ENCODE measurements around the gene ZBTB2.

Gene ZBTB2

DNA sequence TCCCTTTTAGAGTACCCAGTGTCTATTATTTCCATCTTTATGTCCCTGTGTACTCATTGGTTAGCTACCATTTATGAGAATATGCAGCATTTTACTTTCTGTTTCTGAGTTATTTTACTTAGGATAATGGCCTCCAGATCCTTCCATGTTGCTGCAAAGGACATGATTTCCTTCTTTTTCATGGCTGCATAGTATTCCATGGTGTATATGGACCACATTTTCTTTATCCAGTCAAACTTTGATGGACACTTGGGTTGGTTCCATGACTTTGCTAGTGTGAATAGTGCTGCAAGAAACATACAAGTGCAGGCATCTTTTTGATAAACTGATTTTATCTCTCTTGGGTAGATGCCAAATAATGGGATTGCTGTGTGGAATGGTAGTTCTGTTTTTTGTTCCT is 55.4 kb downstream of the ZBTB2 start:
- TF ChIP-seq, protein P1, sequence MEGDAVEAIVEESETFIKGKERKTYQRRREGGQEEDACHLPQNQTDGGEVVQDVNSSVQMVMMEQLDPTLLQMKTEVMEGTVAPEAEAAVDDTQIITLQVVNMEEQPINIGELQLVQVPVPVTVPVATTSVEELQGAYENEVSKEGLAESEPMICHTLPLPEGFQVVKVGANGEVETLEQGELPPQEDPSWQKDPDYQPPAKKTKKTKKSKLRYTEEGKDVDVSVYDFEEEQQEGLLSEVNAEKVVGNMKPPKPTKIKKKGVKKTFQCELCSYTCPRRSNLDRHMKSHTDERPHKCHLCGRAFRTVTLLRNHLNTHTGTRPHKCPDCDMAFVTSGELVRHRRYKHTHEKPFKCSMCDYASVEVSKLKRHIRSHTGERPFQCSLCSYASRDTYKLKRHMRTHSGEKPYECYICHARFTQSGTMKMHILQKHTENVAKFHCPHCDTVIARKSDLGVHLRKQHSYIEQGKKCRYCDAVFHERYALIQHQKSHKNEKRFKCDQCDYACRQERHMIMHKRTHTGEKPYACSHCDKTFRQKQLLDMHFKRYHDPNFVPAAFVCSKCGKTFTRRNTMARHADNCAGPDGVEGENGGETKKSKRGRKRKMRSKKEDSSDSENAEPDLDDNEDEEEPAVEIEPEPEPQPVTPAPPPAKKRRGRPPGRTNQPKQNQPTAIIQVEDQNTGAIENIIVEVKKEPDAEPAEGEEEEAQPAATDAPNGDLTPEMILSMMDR (IDR thresholded peaks at IDR 0.05; ENCODE audit: low read depth, low read length, missing control alignments), result no peak
- Histone ChIP-seq H3K36me3 (replicated peaks) (peaks cover 54% of the 10 kb centered on the region), H3K4me3 (ENCODE audit: low read depth, low read length) (no peak overlapping the region), H3K27ac (no peak overlapping the region), H3K27me3 (replicated peaks) (no peaks in the 10 kb centered on the region)
- no peak for DNase-seq
- in situ Hi-C loops (cut with HindIII; ENCODE audit: low pct_ligation_motif_present, low sequenced_read_pairs), result no loop called here

- Histone ChIP-seq H3K36me3 (replicated peaks) (peaks cover 20% of the 10 kb centered on the region), H3K27ac (no peak overlapping the region), H3K4me3 (ENCODE audit: low read depth, low read length) (no peak overlapping the region), H3K27me3 (replicated peaks) (no peaks in the 10 kb centered on the region)
- peak; percentile 29 for DNase-seq
- in situ Hi-C loops (cut with HindIII; ENCODE audit: low pct_ligation_motif_present, low sequenced_read_pairs), result no loop called here
- TF ChIP-seq, protein P1 (IDR thresholded peaks at IDR 0.05; ENCODE audit: low read depth, low read length, missing control alignments), result no peak
These were observed 61.1 kb downstream of the ZBTB2 start for GRCh38 chr6:151330130-151330696.

GRCh38 chr6:151327101-151327500 is 64.3 kb downstream of the ZBTB2 start:
- DNase-seq, result no peak
- H3K36me3 ChIP-seq (replicated peaks), result peaks cover 11% of the 10 kb centered on the region
- H3K27me3 ChIP-seq (replicated peaks), result no peaks in the 10 kb centered on the region
- in situ Hi-C loops (cut with HindIII; ENCODE audit: low pct_ligation_motif_present, low sequenced_read_pairs), result no loop called here
- H3K27ac ChIP-seq, result peak overlapping the region; percentile 88
- TF ChIP-seq, protein P1 (IDR thresholded peaks at IDR 0.05; ENCODE audit: low read depth, low read length, missing control alignments), result no peak
- H3K4me3 ChIP-seq (ENCODE audit: low read depth, low read length), result peak overlapping the region; percentile 76

DNA sequence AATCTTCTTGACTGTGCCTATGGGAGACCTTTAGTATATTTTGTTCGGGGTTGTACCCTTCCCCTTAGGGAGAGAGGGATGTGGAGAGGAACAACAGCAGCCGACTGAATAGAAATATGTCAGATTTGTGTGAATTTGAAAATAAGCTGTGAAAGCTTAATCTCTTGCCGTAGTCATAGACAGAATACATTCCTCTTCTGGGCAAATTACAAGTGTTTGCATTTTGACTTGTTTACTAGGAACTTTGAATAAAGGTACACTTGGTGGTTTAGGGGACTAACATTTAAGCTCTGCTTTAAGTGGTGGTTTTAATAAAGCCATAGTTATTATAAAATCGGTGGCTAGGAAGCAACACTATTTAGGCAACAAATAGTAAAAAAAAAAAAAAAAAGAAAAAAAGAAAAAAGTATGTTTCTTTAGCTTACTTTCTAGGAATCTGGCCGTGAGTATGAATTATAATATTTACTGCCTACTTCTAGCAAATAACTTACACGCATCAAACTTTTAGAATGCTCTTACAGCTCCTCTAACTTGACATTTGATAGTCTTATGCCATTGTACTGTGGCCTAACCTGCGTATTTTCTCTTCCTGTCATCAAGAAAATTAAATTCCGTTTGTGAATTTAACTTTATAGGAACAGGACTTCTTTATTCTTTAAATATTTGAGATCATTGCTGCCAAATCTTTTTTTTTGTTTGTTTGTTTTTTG is 65.1 kb downstream of the ZBTB2 start:
- Histone ChIP-seq H3K27me3 (replicated peaks) (no peaks in the 10 kb centered on the region), H3K36me3 (replicated peaks) (peaks cover 11% of the 10 kb centered on the region), H3K4me3 (ENCODE audit: low read depth, low read length) (peak overlapping the region; percentile 76), H3K27ac (peak overlapping the region; percentile 88)
- DNase-seq, result no peak
- in situ Hi-C loops (cut with HindIII; ENCODE audit: low pct_ligation_motif_present, low sequenced_read_pairs), result no loop called here
- TF ChIP-seq, protein P1 (IDR thresholded peaks at IDR 0.05; ENCODE audit: low read depth, low read length, missing control alignments), result no peak

- Histone ChIP-seq H3K27ac (peak overlapping the region; percentile 88), H3K27me3 (replicated peaks) (no peaks in the 10 kb centered on the region), H3K36me3 (replicated peaks) (peaks cover 9% of the 10 kb centered on the region), H3K4me3 (ENCODE audit: low read depth, low read length) (peak overlapping the region; percentile 76)
- in situ Hi-C loops (cut with HindIII; ENCODE audit: low pct_ligation_motif_present, low sequenced_read_pairs), result no loop called here
- TF ChIP-seq, protein P1 (IDR thresholded peaks at IDR 0.05; ENCODE audit: low read depth, low read length, missing control alignments), result no peak
- DNase-seq, result peak; percentile 71
These were observed 66.0 kb downstream of the ZBTB2 start for GRCh38 chr6:151325075-151326050.

All from brain microvascular endothelial cell (primary cell).